VCaP (cell line): ENCODE measurements around the gene ZFP57.
A peak's percentile ranks its signal among the peaks of the same experiment; 100 is the strongest.

Experiments
- H3K27ac ChIP-seq: fragments of 450-650 bp; 2 replicates; pipeline ENCODE4 v1.5.1; 2017
- CTCF ChIP-seq: fragments of 450-650 bp; conservative IDR thresholded peaks from 2 replicates; pipeline ENCODE4 v1.5.1; 2017; ENCODE audit warnings: mild to moderate bottlenecking, moderate library complexity

Gene ZFP57

GRCh38 chr6:29633534-29633905, 47.4 kb downstream of the ZFP57 start:
- H3K27ac ChIP-seq, result peak overlapping the region; percentile 77
- TF ChIP-seq CTCF, result no peak

- peak within 1 kb of the TSS; percentile 77 for H3K27ac ChIP-seq
- TF ChIP-seq CTCF, result no peak
Observed at GRCh38 chr6:29632789-29633533, 48.0 kb downstream of the ZFP57 start, which contains the start of gene GABBR1. Gene GABBR1 (minus strand): TSS chr6:29633183. CDS start chr6:29632385, 798 bp downstream.

GRCh38 chr6:29631860-29632731, 48.9 kb downstream of the ZFP57 start:
- TF ChIP-seq CTCF, result no peak
- peak overlapping the region; percentile 77 for H3K27ac ChIP-seq

GRCh38 chr6:29631209-29631810, 49.6 kb downstream of the ZFP57 start:
- TF ChIP-seq CTCF, result no peak
- H3K27ac ChIP-seq, result no peak overlapping the region

GRCh38 chr6:29630315-29630714, 50.6 kb downstream of the ZFP57 start:
- no peak overlapping the region for H3K27ac ChIP-seq
- TF ChIP-seq CTCF, result no peak

GRCh38 chr6:29629571-29629970, 51.4 kb downstream of the ZFP57 start:
- TF ChIP-seq CTCF, result no peak
- H3K27ac ChIP-seq, result no peak overlapping the region
